Liver (tissue), 9 donors: ENCODE results near the gene CACNA1C. TPM values are rescaled to one million over a fixed set of nuclear protein-coding genes. Genes with fewer than 3 reads are reported as not detected.

Source experiments
- DNase-seq: peaks from one replicate; pipeline ENCODE4 v3.0.0-alpha.2; 2017; ENCODE audit warnings: low spot score
- H3K27ac ChIP-seq, 2 donors: one replicate each; pipeline ENCODE4 v1.7.0; 2013; ENCODE audit warnings: inconsistent platforms in 2 of 2, low read length in 2 of 2, control low read depth in 1 of 2, low read depth in 1 of 2, mild to moderate bottlenecking in 1 of 2
- H3K27me3 ChIP-seq, 4 donors: one replicate each; pipeline versions ENCODE4 v1.6.1 to v1.7.0; 2013; ENCODE audit warnings: low read length in 3 of 4, inconsistent platforms in 1 of 4, mild to moderate bottlenecking in 1 of 4, moderate library complexity in 1 of 4; ENCODE audit not compliant: control insufficient read depth in 4 of 4, insufficient read depth in 4 of 4
- H3K36me3 ChIP-seq, 4 donors: one replicate each; pipeline versions ENCODE4 v1.6.1 to v1.7.0; 2013; ENCODE audit warnings: low read length in 3 of 4, mild to moderate bottlenecking in 3 of 4, low read depth in 1 of 4, moderate library complexity in 1 of 4; ENCODE audit not compliant: control insufficient read depth in 4 of 4, insufficient read depth in 3 of 4
- H3K4me1 ChIP-seq, 4 donors: one replicate each; pipeline versions ENCODE4 v1.6.1 to v1.7.0; 2013; ENCODE audit warnings: low read length in 3 of 4, mild to moderate bottlenecking in 3 of 4, moderate library complexity in 1 of 4; ENCODE audit not compliant: control insufficient read depth in 4 of 4, insufficient read depth in 4 of 4
- H3K4me3 ChIP-seq, 3 donors: one replicate each; pipeline versions ENCODE4 v1.6.1 to v1.7.0; 2013; ENCODE audit warnings: low read length in 3 of 3, control low read depth in 1 of 3, low read depth in 1 of 3, mild to moderate bottlenecking in 1 of 3
- H3K9ac ChIP-seq, 2 donors: one replicate each; pipeline ENCODE4 v1.7.0; 2013; ENCODE audit warnings: low read length in 2 of 2, mild to moderate bottlenecking in 2 of 2, moderate library complexity in 2 of 2, control low read depth in 1 of 2, low read depth in 1 of 2
- H3K9me3 ChIP-seq, 4 donors: one replicate each; pipeline versions ENCODE4 v1.6.1 to v1.7.0; 2013; ENCODE audit warnings: low read length in 3 of 4; ENCODE audit not compliant: control insufficient read depth in 4 of 4
- ATF3 ChIP-seq: IDR thresholded peaks from 2 replicates; pipeline ENCODE4 v1.6.1; 2016; ENCODE audit warnings: antibody characterized with exemption
- CTCF ChIP-seq: fragments of 150-350 bp; IDR thresholded peaks from 2 replicates; pipeline ENCODE4 v1.5.1; 2017; ENCODE audit warnings: improper control_type of control experiment, low read depth, low read length; ENCODE audit not compliant: missing input control
- EGR1 ChIP-seq, 2 donors: IDR thresholded peaks; 2 replicates each; pipeline ENCODE4 v1.6.1; 2016 to 2018; ENCODE audit warnings: antibody characterized with exemption in 2 of 2, low read depth in 2 of 2
- FOXA1 ChIP-seq: IDR thresholded peaks from 2 replicates; pipeline ENCODE4 v1.6.1; 2016; ENCODE audit warnings: antibody characterized with exemption
- FOXA2 ChIP-seq: IDR thresholded peaks from 2 replicates; pipeline ENCODE4 v1.6.1; 2016; ENCODE audit warnings: antibody characterized with exemption
- HNF4G ChIP-seq: IDR thresholded peaks from 2 replicates; pipeline ENCODE4 v1.6.1; 2016; ENCODE audit warnings: antibody characterized with exemption
- JUND ChIP-seq, 2 donors: IDR thresholded peaks; 2 replicates each; pipeline ENCODE4 v1.6.1; 2016; ENCODE audit warnings: antibody characterized with exemption in 2 of 2
- NR2F2 ChIP-seq: IDR thresholded peaks from 2 replicates; pipeline ENCODE4 v1.6.1; 2016; ENCODE audit warnings: antibody characterized with exemption
- RAD21 ChIP-seq, 2 donors: IDR thresholded peaks; 2 replicates each; pipeline ENCODE4 v1.6.1; 2016; ENCODE audit warnings: antibody characterized with exemption in 2 of 2, mild to moderate bottlenecking in 2 of 2
- TAF1 ChIP-seq: conservative IDR thresholded peaks from 2 replicates; pipeline ENCODE4 v1.6.1; 2016; ENCODE audit warnings: antibody characterized with exemption, mild to moderate bottlenecking
- ZBTB33 ChIP-seq: IDR thresholded peaks from 2 replicates; pipeline ENCODE4 v1.6.1; 2016; ENCODE audit warnings: antibody characterized with exemption
- WGBS: extraction: QIAGEN DNeasy Blood & Tissue Kit; methylation state at CpG from one replicate; pipeline ENCODE4 v1.1.7; 2013; 5-methylcytosine and 5-hydroxymethylcytosine counted together
- polyA plus RNA-seq, 2 donors: library from polyadenylated mRNA; stranded (reverse) in 1 of 2; unstranded in 1 of 2; fragments of 200-250 nt in 1 of 2; fragments of >200 nt in 1 of 2; fragmentation: Nextera tagmentation in 1 of 2; extraction: Ambion mirVana in 1 of 2; gene quantifications; one replicate each; pipeline versions ENCODE4 v1.2.1 to v1.2.3, GENCODE V29; 2013 to 2015
- total RNA-seq, 2 donors: library from RNA; depleted of rRNA; stranded (reverse); fragments of >200 nt; gene quantifications; one replicate each; pipeline ENCODE4 v1.2.3, GENCODE V29; 2014
- TF ChIP-seq, protein P1 (sequence below): IDR thresholded peaks from 2 replicates; pipeline ENCODE4 v1.6.1; 2016; ENCODE audit warnings: antibody characterized with exemption
- donor health status: healthy.
- donor health status: healthy.
- donor health status: healthy.
- donor health status: healthy.
- donor health status: healthy.

CACNA1C gene
- total and polyA plus RNA-seq, 4 donors = 0.23 to 1.9 (median 0.41) TPM

GRCh38 chr12:2076728-2077127 is 23.9 kb downstream of the CACNA1C start:
- H3K9me3 ChIP-seq = peaks cover 0 to 6% (median under 1%) of the 10 kb centered on the region in 4 donors
- no peak for DNase-seq
- no peaks in the 10 kb centered on the region for H3K4me1 ChIP-seq
- no peak overlapping the region for H3K27ac ChIP-seq
- no peak overlapping the region for H3K4me3 ChIP-seq
- peaks cover 0 to under 1% (median 0%) of the 10 kb centered on the region in 4 donors for H3K27me3 ChIP-seq
- WGBS = 88% methylated on average over 10 of the region's 10 CpGs
- H3K36me3 ChIP-seq = no peaks in the 10 kb centered on the region
- TF ChIP-seq ATF3 = no peak
- H3K9ac ChIP-seq = no peak overlapping the region

- Histone ChIP-seq H3K27ac (no peak overlapping the region), H3K27me3 (peaks cover 0 to 4% (median 0%) of the 10 kb centered on the region in 4 donors), H3K36me3 (no peaks in the 10 kb centered on the region), H3K9me3 (peaks cover 0 to 5% (median 0%) of the 10 kb centered on the region in 4 donors), H3K9ac (no peak overlapping the region), H3K4me3 (no peak overlapping the region), H3K4me1 (no peaks in the 10 kb centered on the region)
- no peak for DNase-seq
- no peak for TF ChIP-seq FOXA2
- TF ChIP-seq ZBTB33 = no peak
- no peak for TF ChIP-seq CTCF
Measured at GRCh38 chr12:2080604-2081003, 27.8 kb downstream of the CACNA1C start.

- Histone ChIP-seq H3K4me3 (no peak overlapping the region), H3K36me3 (no peaks in the 10 kb centered on the region), H3K4me1 (no peaks in the 10 kb centered on the region), H3K27ac (no peak overlapping the region), H3K9ac (no peak overlapping the region), H3K27me3 (peaks cover 0 to 4% (median 0%) of the 10 kb centered on the region in 4 donors), H3K9me3 (peaks cover 0 to 5% (median 0%) of the 10 kb centered on the region in 4 donors)
- whole genome bisulfite sequencing = 80% methylated on average over 6 of the region's 6 CpGs
- DNase-seq = no peak
- TF ChIP-seq ATF3 = no peak
- TF ChIP-seq FOXA2 = no peak
- TF ChIP-seq TAF1 = no peak
- no peak for TF ChIP-seq HNF4G
- no peak for TF ChIP-seq FOXA1
- no peak for TF ChIP-seq RAD21 (IDR thresholded peaks at IDR 0.05)
- TF ChIP-seq JUND (IDR thresholded peaks at IDR 0.05) = no peak
- TF ChIP-seq, protein P1, sequence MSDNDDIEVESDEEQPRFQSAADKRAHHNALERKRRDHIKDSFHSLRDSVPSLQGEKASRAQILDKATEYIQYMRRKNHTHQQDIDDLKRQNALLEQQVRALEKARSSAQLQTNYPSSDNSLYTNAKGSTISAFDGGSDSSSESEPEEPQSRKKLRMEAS = no peak
- TF ChIP-seq EGR1 (IDR thresholded peaks at IDR 0.05; ENCODE audit: low read depth in 2 of 2) = no peak
- no peak for TF ChIP-seq ZBTB33
- no peak for TF ChIP-seq NR2F2
Measured at GRCh38 chr12:2082321-2082720, 29.5 kb downstream of the CACNA1C start.
